Neutrophil (primary cell): ENCODE measurements around the gene OTUD7B.
A peak's percentile ranks its signal among the peaks of the same experiment; 100 is the strongest.

Experiments
- H3K27ac ChIP-seq: fragments of 200-600 bp; sonication (generic); 2 replicates; pipeline ENCODE4 v1.5.1; 2016; ENCODE audit warnings: mild to moderate bottlenecking, moderate library complexity
- H3K27me3 ChIP-seq: fragments of 200-600 bp; sonication (generic); 2 replicates; pipeline ENCODE4 v1.6.0; 2016; ENCODE audit warnings: mild to moderate bottlenecking
- H3K36me3 ChIP-seq: fragments of 200-600 bp; sonication (generic); 2 replicates; pipeline ENCODE4 v1.5.1; 2017
- H3K4me1 ChIP-seq, 2 experiments: fragments of 200-600 bp in 1 of 2; sonication (generic) in 1 of 2; 1 replicate in 1 of 2; 2 replicates in 1 of 2; pipeline versions ENCODE4 v1.5.1 to v1.6.1; 2013 to 2016; ENCODE audit warnings: low read depth in 1 of 2, low read length in 1 of 2, mild to moderate bottlenecking in 1 of 2, moderate library complexity in 1 of 2; ENCODE audit not compliant: control insufficient read depth in 1 of 2, insufficient read depth in 1 of 2
- H3K4me3 ChIP-seq, 2 experiments: fragments of 200-600 bp in 1 of 2; sonication (generic) in 1 of 2; 1 replicate in 1 of 2; 2 replicates in 1 of 2; pipeline ENCODE4 v1.5.1; 2013 to 2016; ENCODE audit warnings: low read depth in 1 of 2, low read length in 1 of 2, mild to moderate bottlenecking in 1 of 2, moderate library complexity in 1 of 2
- H3K9me3 ChIP-seq: fragments of 200-600 bp; sonication (generic); 2 replicates; pipeline ENCODE4 v1.5.1; 2016
- TF ChIP-seq, protein P1 (sequence below): fragments of 200-600 bp; sonication (generic); IDR thresholded peaks from 2 replicates; pipeline ENCODE4 v1.5.1; 2016; ENCODE audit warnings: antibody characterized with exemption

Gene OTUD7B

DNA sequence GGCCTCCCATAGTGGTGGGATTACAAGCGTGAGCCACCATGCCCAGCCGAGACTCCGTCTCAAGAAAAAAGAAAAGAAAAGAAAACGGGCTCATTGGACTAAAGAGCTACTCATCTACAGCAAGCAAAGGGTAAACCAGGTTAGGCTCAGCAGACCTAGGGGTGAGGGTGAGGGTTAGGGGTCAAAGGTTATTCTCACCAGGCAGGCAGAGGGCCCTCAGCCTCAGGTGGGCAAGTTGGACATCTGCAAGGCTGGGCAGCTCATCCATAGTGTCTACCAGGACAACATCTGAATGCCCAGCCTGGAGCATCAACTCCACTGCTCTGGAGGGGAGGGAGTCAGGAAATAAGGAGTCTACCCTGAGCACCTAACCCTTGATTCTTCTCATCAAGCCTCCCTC is 77.3 kb downstream of the OTUD7B start:
- no peaks in the 10 kb centered on the region for H3K36me3 ChIP-seq
- TF ChIP-seq, protein P1, sequence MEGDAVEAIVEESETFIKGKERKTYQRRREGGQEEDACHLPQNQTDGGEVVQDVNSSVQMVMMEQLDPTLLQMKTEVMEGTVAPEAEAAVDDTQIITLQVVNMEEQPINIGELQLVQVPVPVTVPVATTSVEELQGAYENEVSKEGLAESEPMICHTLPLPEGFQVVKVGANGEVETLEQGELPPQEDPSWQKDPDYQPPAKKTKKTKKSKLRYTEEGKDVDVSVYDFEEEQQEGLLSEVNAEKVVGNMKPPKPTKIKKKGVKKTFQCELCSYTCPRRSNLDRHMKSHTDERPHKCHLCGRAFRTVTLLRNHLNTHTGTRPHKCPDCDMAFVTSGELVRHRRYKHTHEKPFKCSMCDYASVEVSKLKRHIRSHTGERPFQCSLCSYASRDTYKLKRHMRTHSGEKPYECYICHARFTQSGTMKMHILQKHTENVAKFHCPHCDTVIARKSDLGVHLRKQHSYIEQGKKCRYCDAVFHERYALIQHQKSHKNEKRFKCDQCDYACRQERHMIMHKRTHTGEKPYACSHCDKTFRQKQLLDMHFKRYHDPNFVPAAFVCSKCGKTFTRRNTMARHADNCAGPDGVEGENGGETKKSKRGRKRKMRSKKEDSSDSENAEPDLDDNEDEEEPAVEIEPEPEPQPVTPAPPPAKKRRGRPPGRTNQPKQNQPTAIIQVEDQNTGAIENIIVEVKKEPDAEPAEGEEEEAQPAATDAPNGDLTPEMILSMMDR, result no peak
- H3K4me3 ChIP-seq, result no peak overlapping the region
- no peak overlapping the region for H3K27ac ChIP-seq
- H3K27me3 ChIP-seq, result peaks cover 4% of the 10 kb centered on the region
- H3K4me1 ChIP-seq, result peaks cover 5 to 6% of the 10 kb centered on the region in 2 experiments
- H3K9me3 ChIP-seq, result no peaks in the 10 kb centered on the region

DNA sequence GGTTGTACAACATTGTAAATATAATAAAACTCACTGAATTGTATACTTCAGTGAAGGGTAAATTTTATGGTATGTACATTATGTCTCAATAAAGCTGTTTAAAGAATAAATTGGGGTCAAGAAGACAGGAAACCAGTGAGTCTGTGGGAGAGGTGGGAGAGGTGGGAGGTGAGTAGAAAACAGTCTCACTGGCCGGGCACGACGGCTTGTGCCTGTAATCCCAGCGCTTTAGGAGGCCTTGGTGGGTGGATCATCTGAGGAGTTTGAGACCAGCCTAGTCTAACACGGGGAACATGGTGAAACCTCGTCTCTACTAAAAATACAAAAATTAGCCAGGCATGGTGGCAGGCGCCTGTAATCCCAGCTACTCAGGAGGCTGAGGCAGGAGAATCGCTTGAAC is 78.1 kb downstream of the OTUD7B start:
- TF ChIP-seq, protein P1, result no peak
- H3K27me3 ChIP-seq, result peaks cover 4% of the 10 kb centered on the region
- H3K4me3 ChIP-seq, result no peak overlapping the region
- no peak overlapping the region for H3K27ac ChIP-seq
- no peaks in the 10 kb centered on the region for H3K9me3 ChIP-seq
- H3K4me1 ChIP-seq, result peaks cover 8% of the 10 kb centered on the region in 2 experiments
- no peaks in the 10 kb centered on the region for H3K36me3 ChIP-seq

DNA sequence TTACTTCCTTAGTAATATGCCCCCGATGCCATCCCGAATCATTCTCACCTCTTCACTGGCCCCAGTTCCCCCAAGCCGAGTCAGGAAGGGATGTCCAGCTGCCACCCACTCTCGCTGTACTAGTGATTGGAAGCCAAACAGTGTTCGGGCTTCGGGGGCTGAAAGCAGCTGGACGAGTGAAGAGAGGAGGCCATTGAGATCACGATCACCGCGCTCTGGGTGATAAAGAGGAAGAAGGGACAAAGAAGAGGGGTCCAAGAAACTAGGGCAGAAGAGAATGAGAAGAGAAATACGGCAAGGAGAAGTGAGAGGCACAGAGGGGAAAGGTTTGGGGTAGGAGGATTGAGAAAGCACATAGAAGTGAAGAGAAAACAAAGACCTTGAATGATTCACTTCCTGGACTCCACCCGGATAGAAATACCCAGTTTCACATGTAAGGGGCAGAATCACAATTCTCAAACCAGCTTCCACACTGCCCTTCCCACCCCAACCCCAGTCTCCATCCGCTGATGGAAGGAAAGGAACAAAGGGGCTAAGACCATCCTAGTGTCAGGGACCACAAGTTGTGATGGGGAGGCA is 79.2 kb downstream of the OTUD7B start:
- TF ChIP-seq, protein P1, result no peak
- Histone ChIP-seq H3K36me3 (peaks cover 5% of the 10 kb centered on the region), H3K27ac (no peak overlapping the region), H3K4me3 (no peak overlapping the region), H3K27me3 (peaks cover 4% of the 10 kb centered on the region), H3K9me3 (no peaks in the 10 kb centered on the region), H3K4me1 (peaks cover 16 to 18% of the 10 kb centered on the region in 2 experiments)

DNA sequence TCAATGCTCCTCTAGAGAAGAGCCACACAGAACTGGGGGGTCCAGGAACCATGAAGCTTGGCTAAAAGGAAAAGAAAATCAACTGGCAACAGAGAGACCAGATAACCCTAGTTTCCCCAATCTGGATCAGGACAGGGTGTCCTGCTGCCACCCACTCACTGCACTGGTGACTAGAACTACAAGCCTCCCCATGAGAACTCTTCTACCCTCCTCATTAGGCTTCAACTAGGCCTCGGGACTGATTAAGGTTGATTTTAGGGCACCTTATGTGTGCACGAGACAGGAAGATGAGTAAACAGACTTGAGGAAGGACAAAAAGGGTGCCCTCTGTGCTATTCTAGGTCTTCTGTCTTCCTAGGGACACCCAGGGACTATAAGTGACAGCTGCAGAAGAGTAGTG is 80.7 kb downstream of the OTUD7B start:
- H3K27ac ChIP-seq, result no peak overlapping the region
- no peaks in the 10 kb centered on the region for H3K9me3 ChIP-seq
- H3K4me1 ChIP-seq, result peaks cover 18 to 23% of the 10 kb centered on the region in 2 experiments
- TF ChIP-seq, protein P1, result no peak
- H3K27me3 ChIP-seq, result peaks cover 4% of the 10 kb centered on the region
- peaks cover 19% of the 10 kb centered on the region for H3K36me3 ChIP-seq
- H3K4me3 ChIP-seq, result no peak overlapping the region

DNA sequence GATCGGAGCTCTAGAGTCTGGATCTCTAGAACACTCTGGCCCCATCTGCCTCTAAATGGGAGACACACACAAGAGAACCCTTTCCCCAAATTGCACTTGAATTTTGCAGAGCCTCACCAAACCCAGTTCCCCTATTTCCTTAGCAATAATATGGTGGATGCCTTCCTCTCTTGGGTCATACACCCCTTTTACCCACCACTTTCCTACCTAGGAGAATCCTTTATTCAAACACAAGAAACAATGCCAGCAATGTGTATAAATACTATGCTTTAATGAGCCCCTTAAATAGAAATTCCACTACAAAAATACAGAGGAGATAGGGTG is 82.2 kb downstream of the OTUD7B start:
- Histone ChIP-seq H3K4me3 (peak overlapping the region; percentile 71 to 82), H3K36me3 (peaks cover 34% of the 10 kb centered on the region), H3K4me1 (peaks cover 18 to 23% of the 10 kb centered on the region in 2 experiments), H3K27ac (peak overlapping the region; percentile 94), H3K27me3 (no peaks in the 10 kb centered on the region), H3K9me3 (no peaks in the 10 kb centered on the region)
- TF ChIP-seq, protein P1, result no peak
